GM19025 (cell line): ENCODE results near the gene MROH9.

Experiments used
- ATAC-seq: cut with Tn5 transposase; IDR thresholded peaks from one replicate; pipeline ENCODE4 v1.9.1; 2021; ENCODE audit warnings: mild to moderate bottlenecking, low read depth, moderate library complexity; ENCODE audit not compliant: unreplicated experiment

The MROH9 gene

GRCh38 chr1:171081314-171081753 is 146.0 kb downstream of the MROH9 start:
- ATAC-seq: no peak

GRCh38 chr1:171081763-171082201 is 146.4 kb downstream of the MROH9 start:
- ATAC-seq: no peak

GRCh38 chr1:171082606-171083005 is 147.3 kb downstream of the MROH9 start:
- ATAC-seq: no peak

GRCh38 chr1:171083222-171083621 is 147.9 kb downstream of the MROH9 start:
- no peak for ATAC-seq

GRCh38 chr1:171084091-171084490 is 148.8 kb downstream of the MROH9 start:
- ATAC-seq: no peak

- no peak for ATAC-seq
Measured at GRCh38 chr1:171084870-171085269, 149.5 kb downstream of the MROH9 start.

- ATAC-seq: no peak
Measured at GRCh38 chr1:171087896-171088295, 152.6 kb downstream of the MROH9 start.

GRCh38 chr1:171090604-171091003 is 155.3 kb downstream of the MROH9 start, which contains the start of gene FMO3:
Gene FMO3, plus strand, starts transcription at chr1:171090905. Its CDS starts 1,754 bp downstream, at chr1:171092659.
- ATAC-seq: no peak

GRCh38 chr1:171103862-171104261 is 168.5 kb downstream of the MROH9 start:
- ATAC-seq: no peak

- no peak for ATAC-seq
Measured at GRCh38 chr1:171107262-171107940, 172.1 kb downstream of the MROH9 start.

- no peak for ATAC-seq
Measured at GRCh38 chr1:171107969-171108368, 172.6 kb downstream of the MROH9 start.

- no peak for ATAC-seq
Measured at GRCh38 chr1:171109966-171110365, 174.6 kb downstream of the MROH9 start.

GRCh38 chr1:171110621-171111326 is 175.4 kb downstream of the MROH9 start:
- ATAC-seq: no peak

GRCh38 chr1:171112119-171112518 is 176.8 kb downstream of the MROH9 start:
- ATAC-seq: no peak

GRCh38 chr1:171113382-171113781 is 178.0 kb downstream of the MROH9 start:
- no peak for ATAC-seq
